Heart left ventricle (tissue), 13 donors: Measurements from ENCODE around the gene MICAL2.

ENCODE experiments used
- POLR2A ChIP-seq, 2 donors: fragments of 450-650 bp; IDR thresholded peaks; one replicate each; pipeline ENCODE4 v1.6.1; 2017; ENCODE audit warnings: antibody characterized with exemption in 2 of 2, mild to moderate bottlenecking in 2 of 2, moderate library complexity in 2 of 2
- TF ChIP-seq, protein P1 (sequence below), 12 donors: fragments of 200-600 bp; sonication (generic) in 4 of 12; IDR thresholded peaks; one replicate each; pipeline versions ENCODE4 v1.5.0 to v1.8.0; 2018 to 2022; ENCODE audit warnings: antibody characterized with exemption in 12 of 12, mild to moderate bottlenecking in 5 of 12
- donor health status: ischemic (EF 13 %, LVEDD 7.1; RV severe dilation, severe dysfunction).
- donor health status: DM: no; HTN: yes; CAD: no.
- donor health status: DM: no; HTN: no; CAD: no.
- donor health status: ischemic (EF 25% LVEDD 6.9; RV normal size, moderate dysfunction).
- donor health status: ischemic (EF 25% LVEDD 5.7; RV mildly dilated, moderate dysfunction).
- donor health status: ischemic (EF 35%, LVEDD 5.7; RV mildly dilated, moderate dysfunction).
- donor health status: nonischemic (EF 11% LVEDD 7.7; RV severe dilation, severe dysfunction).
- donor health status: DM: yes; HTN: yes; CAD: no.
- donor health status: PGD.
- donor health status: ischemic (EF 29% LVEDD 5.4; RV normal size, mild dysfunction).
- donor health status: nonischemic (EF 23%, LVEDD 6.1; RV moderate dilation, normal function).

- TF ChIP-seq, protein P1, sequence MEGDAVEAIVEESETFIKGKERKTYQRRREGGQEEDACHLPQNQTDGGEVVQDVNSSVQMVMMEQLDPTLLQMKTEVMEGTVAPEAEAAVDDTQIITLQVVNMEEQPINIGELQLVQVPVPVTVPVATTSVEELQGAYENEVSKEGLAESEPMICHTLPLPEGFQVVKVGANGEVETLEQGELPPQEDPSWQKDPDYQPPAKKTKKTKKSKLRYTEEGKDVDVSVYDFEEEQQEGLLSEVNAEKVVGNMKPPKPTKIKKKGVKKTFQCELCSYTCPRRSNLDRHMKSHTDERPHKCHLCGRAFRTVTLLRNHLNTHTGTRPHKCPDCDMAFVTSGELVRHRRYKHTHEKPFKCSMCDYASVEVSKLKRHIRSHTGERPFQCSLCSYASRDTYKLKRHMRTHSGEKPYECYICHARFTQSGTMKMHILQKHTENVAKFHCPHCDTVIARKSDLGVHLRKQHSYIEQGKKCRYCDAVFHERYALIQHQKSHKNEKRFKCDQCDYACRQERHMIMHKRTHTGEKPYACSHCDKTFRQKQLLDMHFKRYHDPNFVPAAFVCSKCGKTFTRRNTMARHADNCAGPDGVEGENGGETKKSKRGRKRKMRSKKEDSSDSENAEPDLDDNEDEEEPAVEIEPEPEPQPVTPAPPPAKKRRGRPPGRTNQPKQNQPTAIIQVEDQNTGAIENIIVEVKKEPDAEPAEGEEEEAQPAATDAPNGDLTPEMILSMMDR (IDR thresholded peaks at IDR 0.05): no peak
- TF ChIP-seq POLR2A (IDR thresholded peaks at IDR 0.05): no peak
These were observed 180.1 kb downstream of the MICAL2 start for GRCh38 chr11:12290477-12290922.
